LNCaP clone FGC (cell line): ENCODE results near the gene OR10A2.
"Not testable (repeated sequence)": the region's sequence is repeated elsewhere in the genome, so short reads cannot be mapped to it uniquely, and the experiment has no call there.

Source experiments
- DNase-seq: peaks from one replicate; pipeline ENCODE4 v3.0.0-alpha.2; 2011; ENCODE audit warnings: low read depth
- H3K4me3 ChIP-seq: 2 replicates; pipeline ENCODE4 v1.5.1; 2011; ENCODE audit warnings: mild to moderate bottlenecking, low read depth, low read length, control low read depth
- TF ChIP-seq, protein P1 (sequence below): IDR thresholded peaks from 2 replicates; pipeline ENCODE4 v1.5.1; 2012; ENCODE audit warnings: mild to moderate bottlenecking; ENCODE audit not compliant: control insufficient read depth, insufficient read depth; ENCODE audit errors: extremely low read depth

Gene OR10A2

GRCh38 chr11:6898911-6899310 lies 36.1 kb downstream of the OR10A2 start:
- no peak overlapping the region for H3K4me3 ChIP-seq
- TF ChIP-seq, protein P1, sequence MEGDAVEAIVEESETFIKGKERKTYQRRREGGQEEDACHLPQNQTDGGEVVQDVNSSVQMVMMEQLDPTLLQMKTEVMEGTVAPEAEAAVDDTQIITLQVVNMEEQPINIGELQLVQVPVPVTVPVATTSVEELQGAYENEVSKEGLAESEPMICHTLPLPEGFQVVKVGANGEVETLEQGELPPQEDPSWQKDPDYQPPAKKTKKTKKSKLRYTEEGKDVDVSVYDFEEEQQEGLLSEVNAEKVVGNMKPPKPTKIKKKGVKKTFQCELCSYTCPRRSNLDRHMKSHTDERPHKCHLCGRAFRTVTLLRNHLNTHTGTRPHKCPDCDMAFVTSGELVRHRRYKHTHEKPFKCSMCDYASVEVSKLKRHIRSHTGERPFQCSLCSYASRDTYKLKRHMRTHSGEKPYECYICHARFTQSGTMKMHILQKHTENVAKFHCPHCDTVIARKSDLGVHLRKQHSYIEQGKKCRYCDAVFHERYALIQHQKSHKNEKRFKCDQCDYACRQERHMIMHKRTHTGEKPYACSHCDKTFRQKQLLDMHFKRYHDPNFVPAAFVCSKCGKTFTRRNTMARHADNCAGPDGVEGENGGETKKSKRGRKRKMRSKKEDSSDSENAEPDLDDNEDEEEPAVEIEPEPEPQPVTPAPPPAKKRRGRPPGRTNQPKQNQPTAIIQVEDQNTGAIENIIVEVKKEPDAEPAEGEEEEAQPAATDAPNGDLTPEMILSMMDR = no peak
- DNase-seq = no peak

GRCh38 chr11:6900327-6900999 lies 37.6 kb downstream of the OR10A2 start:
- no peak for DNase-seq
- H3K4me3 ChIP-seq = no peak overlapping the region
- TF ChIP-seq, protein P1 = no peak

DNA sequence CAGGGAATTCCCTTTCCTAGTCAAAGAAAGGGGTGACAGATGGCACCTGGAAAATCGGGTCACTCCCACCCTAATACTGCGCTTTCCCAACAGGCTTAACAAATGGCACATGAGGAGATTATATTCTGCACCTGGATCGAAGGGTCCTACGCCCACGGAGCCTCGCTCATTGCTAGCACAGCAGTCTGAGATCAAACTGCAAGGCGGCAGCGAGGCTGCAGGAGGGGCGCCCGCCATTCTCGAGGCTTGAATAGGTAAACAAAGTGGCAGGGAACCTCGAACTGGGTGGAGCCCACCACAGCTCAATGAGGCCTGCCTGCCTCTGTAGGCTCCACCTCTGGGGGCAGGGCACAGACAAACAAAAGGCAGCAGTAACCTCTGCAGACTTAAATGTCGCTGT lies 41.9 kb downstream of the OR10A2 start:
- not testable (repeated sequence) for H3K4me3 ChIP-seq, DNase-seq

DNA sequence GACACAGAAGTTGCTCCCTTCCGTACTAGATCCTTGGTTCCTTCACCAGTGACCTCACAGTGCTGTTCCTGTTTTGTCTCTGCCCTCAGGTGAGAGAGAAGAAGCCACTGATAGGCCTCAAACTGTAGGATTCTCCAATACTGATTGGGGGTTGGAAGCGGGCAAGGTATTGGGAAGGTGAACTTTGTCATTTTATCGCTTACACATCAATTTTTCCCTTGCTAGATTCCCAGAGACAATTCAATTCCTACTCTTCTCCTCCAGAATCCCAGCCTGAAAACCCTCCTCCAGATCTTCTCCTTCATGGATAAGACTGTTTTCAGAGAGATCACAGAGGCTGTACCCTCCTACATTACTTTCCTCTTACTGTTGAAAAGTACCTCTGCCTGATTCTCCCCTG lies 48.5 kb downstream of the OR10A2 start:
- DNase-seq = no peak
- TF ChIP-seq, protein P1 = no peak

GRCh38 chr11:6911948-6912347 lies 49.1 kb downstream of the OR10A2 start:
- TF ChIP-seq, protein P1 = no peak
- H3K4me3 ChIP-seq = no peak overlapping the region
- no peak for DNase-seq

More for the DNA sequence above, 48.5 kb downstream of the OR10A2 start:
- H3K4me3 ChIP-seq = no peak overlapping the region

GRCh38 chr11:6919698-6920097 lies 56.8 kb downstream of the OR10A2 start:
- no peak overlapping the region for H3K4me3 ChIP-seq
- TF ChIP-seq, protein P1 = no peak
- DNase-seq = no peak

DNA sequence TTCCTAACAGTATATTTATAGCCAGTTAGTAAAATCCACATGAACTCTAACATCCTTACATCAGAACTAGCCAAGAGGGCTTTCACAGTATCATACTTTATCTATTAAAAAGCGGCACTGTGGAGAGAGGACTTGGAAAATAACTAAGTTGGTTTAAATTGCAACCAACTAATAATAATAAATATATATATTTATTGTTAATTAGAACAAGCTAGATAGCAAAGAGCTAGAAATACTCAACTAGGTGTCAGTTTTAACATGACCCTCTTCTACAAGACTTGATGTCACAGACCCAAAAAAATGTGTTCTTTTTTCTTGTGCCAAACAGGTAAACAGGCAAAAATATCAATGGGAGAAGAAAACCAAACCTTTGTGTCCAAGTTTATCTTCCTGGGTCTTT lies 57.8 kb downstream of the OR10A2 start, which contains the start of gene OR2D3:
TSS of gene OR2D3 (plus strand) at position 301 of the 400 bp plus-strand sequence. CDS start at position 301, 0 bp downstream.
- H3K4me3 ChIP-seq = no peak within 1 kb of the TSS
- DNase-seq = no peak
- TF ChIP-seq, protein P1 = no peak
